ENCODE measurements around the gene PANX1. TPM values are rescaled to one million over a fixed set of nuclear protein-coding genes. Genes with fewer than 3 reads are reported as not detected.

Gene PANX1
- total RNA-seq, 1 experiment from 2014 or later = 22.9 TPM

DNA sequence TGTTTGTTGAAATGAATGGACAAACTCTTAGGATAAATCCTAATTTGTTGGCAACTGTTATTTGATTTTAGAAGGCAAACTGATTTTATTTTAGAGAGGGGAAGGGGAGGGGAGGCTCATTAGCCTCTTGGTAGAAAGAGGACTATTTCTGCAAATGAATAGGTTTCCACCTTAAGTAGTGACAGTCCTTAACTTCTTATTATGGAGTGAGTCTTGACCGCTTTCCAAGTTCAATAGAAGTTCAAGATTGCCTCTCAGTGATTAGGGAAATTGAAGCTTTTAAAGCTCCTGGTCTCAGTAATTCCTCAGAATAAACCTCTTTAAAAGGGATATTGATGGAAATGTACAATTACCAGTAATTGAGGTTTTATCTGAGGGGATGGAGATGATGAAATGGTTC is 55.7 kb downstream of the PANX1 start:
- no peaks in the 10 kb centered on the region; the same call in 1 of the 2 replicates for H3K9me3 Mint-ChIP-seq
- H3K27ac Mint-ChIP-seq = peak overlapping the region; percentile 60; the same call in 1 of the 2 replicates
- ChIA-PET CTCF (interaction anchor here (0.6 to 3.8 kb wide), 15 partner anchors 12 to 321 kb away, joined by 3 to 31 read pairs (median 6); no protein-coding TSS in a partner anchor), POLR2A (no interaction called here)
- DNase-seq (ENCODE audit: low spot score) (no peak), ATAC-seq (no peak)
- peaks cover 19% of the 10 kb centered on the region for H3K4me1 Mint-ChIP-seq
- TF ChIP-seq, protein P1, sequence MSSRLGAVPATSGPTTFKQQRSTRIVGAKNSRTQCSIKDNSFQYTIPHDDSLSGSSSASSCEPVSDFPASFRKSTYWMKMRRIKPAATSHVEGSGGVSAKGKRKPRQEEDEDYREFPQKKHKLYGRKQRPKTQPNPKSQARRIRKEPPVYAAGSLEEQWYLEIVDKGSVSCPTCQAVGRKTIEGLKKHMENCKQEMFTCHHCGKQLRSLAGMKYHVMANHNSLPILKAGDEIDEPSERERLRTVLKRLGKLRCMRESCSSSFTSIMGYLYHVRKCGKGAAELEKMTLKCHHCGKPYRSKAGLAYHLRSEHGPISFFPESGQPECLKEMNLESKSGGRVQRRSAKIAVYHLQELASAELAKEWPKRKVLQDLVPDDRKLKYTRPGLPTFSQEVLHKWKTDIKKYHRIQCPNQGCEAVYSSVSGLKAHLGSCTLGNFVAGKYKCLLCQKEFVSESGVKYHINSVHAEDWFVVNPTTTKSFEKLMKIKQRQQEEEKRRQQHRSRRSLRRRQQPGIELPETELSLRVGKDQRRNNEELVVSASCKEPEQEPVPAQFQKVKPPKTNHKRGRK (CRISPR knock-in tag; IDR thresholded peaks at IDR 0.05; ENCODE audit: borderline replicate concordance) = no peak
- TF ChIP-seq GABPB1 (CRISPR knock-in tag; IDR thresholded peaks at IDR 0.05) = no peak
- TF ChIP-seq JUN (CRISPR knock-in tag; IDR thresholded peaks at IDR 0.05) = no peak
- TF ChIP-seq MYBL2 (CRISPR knock-in tag; IDR thresholded peaks at IDR 0.05) = no peak
- TF ChIP-seq, protein P2, sequence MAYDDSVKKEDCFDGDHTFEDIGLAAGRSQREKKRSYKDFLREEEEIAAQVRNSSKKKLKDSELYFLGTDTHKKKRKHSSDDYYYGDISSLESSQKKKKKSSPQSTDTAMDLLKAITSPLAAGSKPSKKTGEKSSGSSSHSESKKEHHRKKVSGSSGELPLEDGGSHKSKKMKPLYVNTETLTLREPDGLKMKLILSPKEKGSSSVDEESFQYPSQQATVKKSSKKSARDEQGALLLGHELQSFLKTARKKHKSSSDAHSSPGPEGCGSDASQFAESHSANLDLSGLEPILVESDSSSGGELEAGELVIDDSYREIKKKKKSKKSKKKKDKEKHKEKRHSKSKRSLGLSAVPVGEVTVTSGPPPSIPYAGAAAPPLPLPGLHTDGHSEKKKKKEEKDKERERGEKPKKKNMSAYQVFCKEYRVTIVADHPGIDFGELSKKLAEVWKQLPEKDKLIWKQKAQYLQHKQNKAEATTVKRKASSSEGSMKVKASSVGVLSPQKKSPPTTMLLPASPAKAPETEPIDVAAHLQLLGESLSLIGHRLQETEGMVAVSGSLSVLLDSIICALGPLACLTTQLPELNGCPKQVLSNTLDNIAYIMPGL (CRISPR knock-in tag; IDR thresholded peaks at IDR 0.05) = no peak
- TF ChIP-seq, protein P3, sequence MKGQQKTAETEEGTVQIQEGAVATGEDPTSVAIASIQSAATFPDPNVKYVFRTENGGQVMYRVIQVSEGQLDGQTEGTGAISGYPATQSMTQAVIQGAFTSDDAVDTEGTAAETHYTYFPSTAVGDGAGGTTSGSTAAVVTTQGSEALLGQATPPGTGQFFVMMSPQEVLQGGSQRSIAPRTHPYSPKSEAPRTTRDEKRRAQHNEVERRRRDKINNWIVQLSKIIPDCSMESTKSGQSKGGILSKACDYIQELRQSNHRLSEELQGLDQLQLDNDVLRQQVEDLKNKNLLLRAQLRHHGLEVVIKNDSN (CRISPR knock-in tag; IDR thresholded peaks at IDR 0.05) = no peak
- TF ChIP-seq, protein P4, sequence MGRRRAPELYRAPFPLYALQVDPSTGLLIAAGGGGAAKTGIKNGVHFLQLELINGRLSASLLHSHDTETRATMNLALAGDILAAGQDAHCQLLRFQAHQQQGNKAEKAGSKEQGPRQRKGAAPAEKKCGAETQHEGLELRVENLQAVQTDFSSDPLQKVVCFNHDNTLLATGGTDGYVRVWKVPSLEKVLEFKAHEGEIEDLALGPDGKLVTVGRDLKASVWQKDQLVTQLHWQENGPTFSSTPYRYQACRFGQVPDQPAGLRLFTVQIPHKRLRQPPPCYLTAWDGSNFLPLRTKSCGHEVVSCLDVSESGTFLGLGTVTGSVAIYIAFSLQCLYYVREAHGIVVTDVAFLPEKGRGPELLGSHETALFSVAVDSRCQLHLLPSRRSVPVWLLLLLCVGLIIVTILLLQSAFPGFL (CRISPR knock-in tag; IDR thresholded peaks at IDR 0.05; ENCODE audit: borderline replicate concordance) = no peak
- H3K27me3 Mint-ChIP-seq (ENCODE audit: low read depth) = no peaks in the 10 kb centered on the region
- H3K4me3 Mint-ChIP-seq = no peak overlapping the region
- peaks cover 30% of the 10 kb centered on the region for H3K36me3 Mint-ChIP-seq

DNA sequence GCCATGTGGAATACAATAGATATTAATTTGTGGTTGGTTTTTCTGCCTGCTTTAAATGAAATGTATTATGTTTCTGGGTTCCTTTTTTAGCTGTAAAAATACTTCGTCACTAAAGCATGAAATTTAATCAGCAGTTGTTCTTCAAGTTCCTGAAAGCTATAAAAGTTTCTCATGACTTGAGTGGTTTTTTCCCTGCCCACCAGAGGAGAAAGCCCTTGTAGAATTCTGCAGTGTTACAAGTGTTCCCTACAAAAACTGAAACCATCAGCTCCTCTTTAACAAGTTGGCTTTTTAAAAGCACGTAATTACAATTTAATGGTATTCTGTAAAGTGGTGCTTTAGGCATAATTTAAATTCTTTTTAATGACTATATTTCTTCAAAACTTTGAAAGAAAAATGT is 56.2 kb downstream of the PANX1 start:
- ATAC-seq (no peak), DNase-seq (ENCODE audit: low spot score) (no peak)
- TF ChIP-seq, protein P5, sequence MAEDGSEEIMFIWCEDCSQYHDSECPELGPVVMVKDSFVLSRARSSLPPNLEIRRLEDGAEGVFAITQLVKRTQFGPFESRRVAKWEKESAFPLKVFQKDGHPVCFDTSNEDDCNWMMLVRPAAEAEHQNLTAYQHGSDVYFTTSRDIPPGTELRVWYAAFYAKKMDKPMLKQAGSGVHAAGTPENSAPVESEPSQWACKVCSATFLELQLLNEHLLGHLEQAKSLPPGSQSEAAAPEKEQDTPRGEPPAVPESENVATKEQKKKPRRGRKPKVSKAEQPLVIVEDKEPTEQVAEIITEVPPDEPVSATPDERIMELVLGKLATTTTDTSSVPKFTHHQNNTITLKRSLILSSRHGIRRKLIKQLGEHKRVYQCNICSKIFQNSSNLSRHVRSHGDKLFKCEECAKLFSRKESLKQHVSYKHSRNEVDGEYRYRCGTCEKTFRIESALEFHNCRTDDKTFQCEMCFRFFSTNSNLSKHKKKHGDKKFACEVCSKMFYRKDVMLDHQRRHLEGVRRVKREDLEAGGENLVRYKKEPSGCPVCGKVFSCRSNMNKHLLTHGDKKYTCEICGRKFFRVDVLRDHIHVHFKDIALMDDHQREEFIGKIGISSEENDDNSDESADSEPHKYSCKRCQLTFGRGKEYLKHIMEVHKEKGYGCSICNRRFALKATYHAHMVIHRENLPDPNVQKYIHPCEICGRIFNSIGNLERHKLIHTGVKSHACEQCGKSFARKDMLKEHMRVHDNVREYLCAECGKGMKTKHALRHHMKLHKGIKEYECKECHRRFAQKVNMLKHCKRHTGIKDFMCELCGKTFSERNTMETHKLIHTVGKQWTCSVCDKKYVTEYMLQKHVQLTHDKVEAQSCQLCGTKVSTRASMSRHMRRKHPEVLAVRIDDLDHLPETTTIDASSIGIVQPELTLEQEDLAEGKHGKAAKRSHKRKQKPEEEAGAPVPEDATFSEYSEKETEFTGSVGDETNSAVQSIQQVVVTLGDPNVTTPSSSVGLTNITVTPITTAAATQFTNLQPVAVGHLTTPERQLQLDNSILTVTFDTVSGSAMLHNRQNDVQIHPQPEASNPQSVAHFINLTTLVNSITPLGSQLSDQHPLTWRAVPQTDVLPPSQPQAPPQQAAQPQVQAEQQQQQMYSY (CRISPR knock-in tag; IDR thresholded peaks at IDR 0.05) = no peak
- TF ChIP-seq, protein P6, sequence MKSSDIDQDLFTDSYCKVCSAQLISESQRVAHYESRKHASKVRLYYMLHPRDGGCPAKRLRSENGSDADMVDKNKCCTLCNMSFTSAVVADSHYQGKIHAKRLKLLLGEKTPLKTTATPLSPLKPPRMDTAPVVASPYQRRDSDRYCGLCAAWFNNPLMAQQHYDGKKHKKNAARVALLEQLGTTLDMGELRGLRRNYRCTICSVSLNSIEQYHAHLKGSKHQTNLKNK (CRISPR knock-in tag; IDR thresholded peaks at IDR 0.05) = no peak
- no peak for TF ChIP-seq GRHL2 (CRISPR knock-in tag; IDR thresholded peaks at IDR 0.05; ENCODE audit: insufficient replicate concordance, severe bottlenecking)
- ChIA-PET POLR2A (no interaction called here), CTCF (interaction anchor here (1.1 to 3.8 kb wide), 5 partner anchors 53 to 289 kb away, joined by 3 to 31 read pairs (median 6); no protein-coding TSS in a partner anchor)
- Mint-ChIP-seq H3K4me3 (no peak overlapping the region), H3K9me3 (no peaks in the 10 kb centered on the region; the same call in none of the 2 replicates), H3K27me3 (ENCODE audit: low read depth) (no peaks in the 10 kb centered on the region), H3K36me3 (peaks cover 27% of the 10 kb centered on the region), H3K4me1 (peaks cover 19% of the 10 kb centered on the region), H3K27ac (no peak overlapping the region)

All from WTC11 (cell line).